ENCODE data around the gene RGS14. TPM values are rescaled to one million over a fixed set of nuclear protein-coding genes. Genes with fewer than 3 reads are reported as not detected.

Gene RGS14
- total and polyA plus RNA-seq, 2 donors (not counting 3 experiments of a cell fraction or from before 2014, with no cell fraction given): 4.3 to 7.3 TPM

- no peak overlapping the region for H3K4me2 ChIP-seq (ENCODE audit: insufficient read depth, low read length)
- H3K4me1 ChIP-seq (ENCODE audit: control insufficient read depth, extremely low read depth, insufficient read depth, low read length): peaks cover 36% of the 10 kb centered on the region
- TF ChIP-seq GATA2 (IDR thresholded peaks at IDR 0.05; ENCODE audit: insufficient read depth, insufficient read length, low read depth, low read length) (no peak), MAX (IDR thresholded peaks at IDR 0.05; ENCODE audit: insufficient read depth, insufficient read length) (no peak), CTCF (IDR thresholded peaks at IDR 0.05; ENCODE audit: extremely low read depth in 1 of 2, insufficient read depth in 1 of 2, low read depth in 1 of 2, low read length in 2 of 2) (no peak), POLR2AphosphoS5 (IDR thresholded peaks at IDR 0.05; ENCODE audit: insufficient read depth, low read depth, low read length) (no peak), MYC (IDR thresholded peaks at IDR 0.05; ENCODE audit: low read depth, low read length) (no peak), FOS (IDR thresholded peaks at IDR 0.05; ENCODE audit: borderline replicate concordance, insufficient read depth, low read length) (no peak), JUN (IDR thresholded peaks at IDR 0.05; ENCODE audit: borderline replicate concordance, insufficient read depth, insufficient read length, low read depth) (no peak), EZH2 (IDR thresholded peaks at IDR 0.05; ENCODE audit: borderline replicate concordance, low read depth, low read length, severe bottlenecking) (no peak), POLR2A (IDR thresholded peaks at IDR 0.05; ENCODE audit: low read depth, low read length) (no peak)
- CTCF ChIA-PET: interaction anchor here (3.3 to 6.3 kb wide), 2 partner anchors 16 to 45 kb away, joined by 10 to 31 read pairs; no protein-coding TSS in a partner anchor
- intact Hi-C loops (cut with micrococcal nuclease) (no loop called here), dilution Hi-C loops (cut with MboI; ENCODE audit: extremely low pct_ligation_motif_present, low sequenced_read_pairs) (no loop called here)
- BruUV-seq (replicated peaks): no TSS peak
- H3K9me3 ChIP-seq (replicated peaks; ENCODE audit: control insufficient read depth, insufficient read depth, low read length): no peaks in the 10 kb centered on the region
- FAIRE-seq: no peak
- no peaks in the 10 kb centered on the region for H3K27me3 ChIP-seq (ENCODE audit: control insufficient read depth in 2 of 2, insufficient read depth in 2 of 2, low read length in 2 of 2)
- H4K20me1 ChIP-seq (replicated peaks; ENCODE audit: control insufficient read depth, extremely low read depth, insufficient read depth, low read length): no peaks in the 10 kb centered on the region
- H3K36me3 ChIP-seq (ENCODE audit: control insufficient read depth in 2 of 2, extremely low read depth in 1 of 2, insufficient read depth in 2 of 2, low read length in 2 of 2): no peaks in the 10 kb centered on the region
- H3K4me3 ChIP-seq (replicated peaks in 1 of 3; ENCODE audit: insufficient read depth in 1 of 3, low read depth in 1 of 3, low read length in 3 of 3): no peak overlapping the region
- no peak overlapping the region for H3K27ac ChIP-seq (ENCODE audit: insufficient read depth, low read depth, low read length)
- H3K9ac ChIP-seq (replicated peaks; ENCODE audit: extremely low read depth, insufficient read depth, low read length): no peak overlapping the region
- H3K9me1 ChIP-seq (replicated peaks; ENCODE audit: control insufficient read depth, extremely low read depth, insufficient read depth, low read length): no peaks in the 10 kb centered on the region
- H2AFZ ChIP-seq (ENCODE audit: low read depth, low read length): no peak overlapping the region
- peaks cover 21% of the 10 kb centered on the region for H3K79me2 ChIP-seq (ENCODE audit: control insufficient read depth, insufficient read depth, low read length)
- DNase-seq (ENCODE audit: low read depth, low spot score): no peak
- POLR2A ChIA-PET: no interaction called here
These were observed 3.5 kb upstream of the RGS14 start for GRCh38 chr5:177354256-177354655.
